ENCODE measurements around the gene PCCB. TPM values are rescaled to one million over a fixed set of nuclear protein-coding genes. Genes with fewer than 3 reads are reported as not detected.

The PCCB gene
- polyA plus RNA-seq, 2 donors = 16.3 to 30.2 TPM

- 80 to 86% methylated on average over 4 of the region's 4 CpGs for WGBS, 2 donors
- H3K36me3 ChIP-seq (ENCODE audit: control insufficient read depth in 2 of 2, insufficient read depth in 2 of 2, low read length in 1 of 2) = no peaks in the 10 kb centered on the region
- H3K27ac ChIP-seq (ENCODE audit: low read depth in 2 of 2, low read length in 1 of 2) = no peak overlapping the region
- H3K4me1 ChIP-seq (ENCODE audit: control insufficient read depth in 2 of 2, insufficient read depth in 2 of 2, low read length in 1 of 2) = no peaks in the 10 kb centered on the region
- H3K4me3 ChIP-seq (ENCODE audit: low read depth in 1 of 2, low read length in 2 of 2) = no peak overlapping the region
- H3K27me3 ChIP-seq (ENCODE audit: control insufficient read depth in 1 of 2, insufficient read depth in 2 of 2, low read length in 2 of 2) = no peaks in the 10 kb centered on the region
- H3K9me3 ChIP-seq (ENCODE audit: control insufficient read depth in 2 of 2, insufficient read depth in 1 of 2, low read depth in 1 of 2, low read length in 1 of 2) = no peaks in the 10 kb centered on the region
These were observed 12.0 kb upstream of the PCCB start for GRCh38 chr3:136237961-136238649.

DNA sequence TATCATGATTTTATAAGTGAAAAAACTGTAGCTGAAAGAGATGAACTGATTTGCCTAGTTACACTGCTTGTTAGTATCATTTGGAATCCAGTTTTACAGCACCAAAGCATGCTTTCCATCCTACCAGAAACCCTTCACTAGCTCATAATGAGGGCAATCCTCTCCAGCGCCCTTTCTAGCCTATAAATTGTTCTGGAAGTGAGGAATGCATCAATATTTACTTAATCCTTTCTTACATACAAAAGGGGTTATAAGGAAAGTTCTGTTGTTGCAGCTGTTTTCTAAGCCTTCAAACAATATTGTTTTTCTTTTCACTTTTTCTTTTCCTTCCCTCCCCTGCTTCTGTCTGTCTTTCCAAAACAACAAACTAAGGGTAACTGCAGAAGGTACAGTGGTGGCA lies 11.0 kb upstream of the PCCB start:
- Histone ChIP-seq H3K9me3 (ENCODE audit: control insufficient read depth in 2 of 2, insufficient read depth in 1 of 2, low read depth in 1 of 2, low read length in 1 of 2) (no peaks in the 10 kb centered on the region), H3K27ac (ENCODE audit: low read depth in 2 of 2, low read length in 1 of 2) (no peak overlapping the region), H3K36me3 (ENCODE audit: control insufficient read depth in 2 of 2, insufficient read depth in 2 of 2, low read length in 1 of 2) (no peaks in the 10 kb centered on the region), H3K27me3 (ENCODE audit: control insufficient read depth in 1 of 2, insufficient read depth in 2 of 2, low read length in 2 of 2) (no peaks in the 10 kb centered on the region), H3K4me3 (ENCODE audit: low read depth in 1 of 2, low read length in 2 of 2) (no peak overlapping the region), H3K4me1 (ENCODE audit: control insufficient read depth in 2 of 2, insufficient read depth in 2 of 2, low read length in 1 of 2) (no peaks in the 10 kb centered on the region)
- WGBS, 2 donors = 41 to 47% methylated on average over 1 of the region's 1 CpG

- Histone ChIP-seq H3K27me3 (ENCODE audit: control insufficient read depth in 1 of 2, insufficient read depth in 2 of 2, low read length in 2 of 2) (no peaks in the 10 kb centered on the region), H3K4me1 (ENCODE audit: control insufficient read depth in 2 of 2, insufficient read depth in 2 of 2, low read length in 1 of 2) (no peaks in the 10 kb centered on the region), H3K27ac (ENCODE audit: low read depth in 2 of 2, low read length in 1 of 2) (no peak overlapping the region), H3K36me3 (ENCODE audit: control insufficient read depth in 2 of 2, insufficient read depth in 2 of 2, low read length in 1 of 2) (no peaks in the 10 kb centered on the region), H3K9me3 (ENCODE audit: control insufficient read depth in 2 of 2, insufficient read depth in 1 of 2, low read depth in 1 of 2, low read length in 1 of 2) (no peaks in the 10 kb centered on the region), H3K4me3 (ENCODE audit: low read depth in 1 of 2, low read length in 2 of 2) (no peak overlapping the region)
- 61 to 67% methylated on average over 3 of the region's 3 CpGs for WGBS, 2 donors
These were observed 4.4 kb upstream of the PCCB start for GRCh38 chr3:136245691-136246090.

DNA sequence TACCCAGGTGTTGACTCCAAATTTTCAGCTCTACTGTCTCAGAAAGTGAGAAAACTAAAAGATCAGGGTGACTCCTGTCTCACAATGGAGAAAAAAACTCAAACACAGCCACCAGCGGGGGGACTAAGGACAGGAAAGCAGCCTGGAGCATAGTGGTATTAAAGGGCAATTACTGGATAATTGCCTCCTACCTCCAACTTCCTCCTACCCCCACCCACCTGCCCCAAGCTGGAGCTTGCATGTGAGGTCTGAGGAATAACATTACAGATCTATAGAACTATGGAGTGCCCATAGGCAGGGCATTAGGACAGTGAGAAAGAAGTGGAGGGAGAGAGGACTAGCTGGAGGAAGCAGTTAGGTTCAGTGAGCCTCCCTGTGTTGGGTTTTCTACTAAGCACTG lies 2.7 kb upstream of the PCCB start:
- Histone ChIP-seq H3K27ac (ENCODE audit: low read depth in 2 of 2, low read length in 1 of 2) (no peak overlapping the region), H3K4me3 (ENCODE audit: low read depth in 1 of 2, low read length in 2 of 2) (no peak overlapping the region), H3K27me3 (ENCODE audit: control insufficient read depth in 1 of 2, insufficient read depth in 2 of 2, low read length in 2 of 2) (no peaks in the 10 kb centered on the region), H3K9me3 (ENCODE audit: control insufficient read depth in 2 of 2, insufficient read depth in 1 of 2, low read depth in 1 of 2, low read length in 1 of 2) (no peaks in the 10 kb centered on the region), H3K4me1 (ENCODE audit: control insufficient read depth in 2 of 2, insufficient read depth in 2 of 2, low read length in 1 of 2) (peaks cover 0 to 4% of the 10 kb centered on the region in 2 donors), H3K36me3 (ENCODE audit: control insufficient read depth in 2 of 2, insufficient read depth in 2 of 2, low read length in 1 of 2) (no peaks in the 10 kb centered on the region)
- WGBS, 2 donors = 64 to 70% methylated on average over 1 of the region's 1 CpG

- no peak overlapping the region for H3K27ac ChIP-seq (ENCODE audit: low read depth in 2 of 2, low read length in 1 of 2)
- WGBS, 2 donors = 89 to 90% methylated on average over 4 of the region's 4 CpGs
- H3K9me3 ChIP-seq (ENCODE audit: control insufficient read depth in 2 of 2, insufficient read depth in 1 of 2, low read depth in 1 of 2, low read length in 1 of 2) = no peaks in the 10 kb centered on the region
- H3K27me3 ChIP-seq (ENCODE audit: control insufficient read depth in 1 of 2, insufficient read depth in 2 of 2, low read length in 2 of 2) = no peaks in the 10 kb centered on the region
- no peak overlapping the region for H3K4me3 ChIP-seq (ENCODE audit: low read depth in 1 of 2, low read length in 2 of 2)
- peaks cover 0 to 4% of the 10 kb centered on the region in 2 donors for H3K4me1 ChIP-seq (ENCODE audit: control insufficient read depth in 2 of 2, insufficient read depth in 2 of 2, low read length in 1 of 2)
- H3K36me3 ChIP-seq (ENCODE audit: control insufficient read depth in 2 of 2, insufficient read depth in 2 of 2, low read length in 1 of 2) = no peaks in the 10 kb centered on the region
These were observed 2.1 kb upstream of the PCCB start for GRCh38 chr3:136247855-136248590.

DNA sequence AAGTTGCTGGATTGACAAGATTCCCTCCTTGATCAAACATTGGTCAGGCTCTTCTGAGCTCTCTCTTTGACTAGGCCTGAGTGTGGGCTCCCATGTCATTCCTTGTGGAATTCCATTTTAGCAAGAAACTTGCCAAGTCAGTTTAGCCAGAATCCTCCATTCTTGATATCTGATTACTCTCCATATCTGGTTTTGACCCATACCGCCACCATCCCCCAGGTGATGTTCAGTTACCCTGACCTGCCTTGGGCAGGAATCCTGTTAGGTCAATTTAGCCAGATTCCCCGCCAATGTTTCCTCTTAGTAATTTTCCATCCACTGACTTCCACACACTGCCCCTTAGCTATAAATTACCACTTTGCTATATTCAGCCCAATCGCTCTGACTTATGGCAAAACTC lies 1.0 kb upstream of the PCCB start:
- H3K4me3 ChIP-seq (ENCODE audit: low read depth in 1 of 2, low read length in 2 of 2) = no peak overlapping the region
- H3K36me3 ChIP-seq (ENCODE audit: control insufficient read depth in 2 of 2, insufficient read depth in 2 of 2, low read length in 1 of 2) = no peaks in the 10 kb centered on the region
- H3K4me1 ChIP-seq (ENCODE audit: control insufficient read depth in 2 of 2, insufficient read depth in 2 of 2, low read length in 1 of 2) = peaks cover 0 to 4% of the 10 kb centered on the region in 2 donors
- 96% methylated on average over 3 of the region's 3 CpGs for WGBS, 2 donors
- H3K27me3 ChIP-seq (ENCODE audit: control insufficient read depth in 1 of 2, insufficient read depth in 2 of 2, low read length in 2 of 2) = no peaks in the 10 kb centered on the region
- no peak overlapping the region for H3K27ac ChIP-seq (ENCODE audit: low read depth in 2 of 2, low read length in 1 of 2)
- H3K9me3 ChIP-seq (ENCODE audit: control insufficient read depth in 2 of 2, insufficient read depth in 1 of 2, low read depth in 1 of 2, low read length in 1 of 2) = no peaks in the 10 kb centered on the region

GRCh38 chr3:136249593-136249992 lies 547 bp upstream of the PCCB start:
- H3K9me3 ChIP-seq (ENCODE audit: control insufficient read depth in 2 of 2, insufficient read depth in 1 of 2, low read depth in 1 of 2, low read length in 1 of 2) = no peaks in the 10 kb centered on the region
- 83 to 88% methylated on average over 6 of the region's 6 CpGs for WGBS, 2 donors
- no peaks in the 10 kb centered on the region for H3K36me3 ChIP-seq (ENCODE audit: control insufficient read depth in 2 of 2, insufficient read depth in 2 of 2, low read length in 1 of 2)

GRCh38 chr3:136250903-136251460 lies 842 bp downstream of the PCCB start:
- Histone ChIP-seq H3K27ac (ENCODE audit: low read depth in 2 of 2, low read length in 1 of 2) (peak overlapping the region; percentile 72 to 97), H3K4me1 (ENCODE audit: control insufficient read depth in 2 of 2, insufficient read depth in 2 of 2, low read length in 1 of 2) (peaks cover 0 to 4% of the 10 kb centered on the region in 2 donors), H3K27me3 (ENCODE audit: control insufficient read depth in 1 of 2, insufficient read depth in 2 of 2, low read length in 2 of 2) (no peaks in the 10 kb centered on the region), H3K4me3 (ENCODE audit: low read depth in 1 of 2, low read length in 2 of 2) (peak overlapping the region; percentile 72 to 91), H3K9me3 (ENCODE audit: control insufficient read depth in 2 of 2, insufficient read depth in 1 of 2, low read depth in 1 of 2, low read length in 1 of 2) (no peaks in the 10 kb centered on the region), H3K36me3 (ENCODE audit: control insufficient read depth in 2 of 2, insufficient read depth in 2 of 2, low read length in 1 of 2) (peaks cover 0 to 3% of the 10 kb centered on the region in 2 donors)
- WGBS, 2 donors = 9 to 12% methylated on average over 18 of the region's 18 CpGs

More at GRCh38 chr3:136249593-136249992, 547 bp upstream of the PCCB start:
- H3K4me1 ChIP-seq (ENCODE audit: control insufficient read depth in 2 of 2, insufficient read depth in 2 of 2, low read length in 1 of 2) = peaks cover 0 to 4% of the 10 kb centered on the region in 2 donors
- peak overlapping the region in 1 of 2 donors; percentile 97 for H3K27ac ChIP-seq (ENCODE audit: low read depth in 2 of 2, low read length in 1 of 2)
- H3K27me3 ChIP-seq (ENCODE audit: control insufficient read depth in 1 of 2, insufficient read depth in 2 of 2, low read length in 2 of 2) = no peaks in the 10 kb centered on the region
- peak overlapping the region; percentile 72 to 91 for H3K4me3 ChIP-seq (ENCODE audit: low read depth in 1 of 2, low read length in 2 of 2)

DNA sequence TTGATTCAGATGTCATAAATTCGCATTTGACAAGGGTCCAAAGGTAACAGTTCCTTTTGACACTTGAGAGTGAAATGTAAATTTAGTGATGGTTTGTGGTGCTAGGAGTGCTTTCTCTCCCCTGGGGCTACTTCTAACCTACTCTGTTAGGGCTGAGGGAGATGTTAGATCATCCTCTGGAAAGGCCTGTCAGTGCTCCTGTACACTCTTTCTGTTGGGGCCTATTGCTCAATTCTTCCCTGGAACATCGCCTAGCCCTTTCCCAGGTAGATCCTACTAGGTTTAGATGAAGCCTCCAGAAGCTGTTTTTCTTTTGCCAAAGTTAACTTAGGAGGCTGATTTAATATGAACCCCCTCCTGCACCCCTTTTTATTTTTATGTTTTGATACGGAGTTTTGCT lies 1.4 kb downstream of the PCCB start:
- Histone ChIP-seq H3K4me1 (ENCODE audit: control insufficient read depth in 2 of 2, insufficient read depth in 2 of 2, low read length in 1 of 2) (peaks cover 0 to 4% of the 10 kb centered on the region in 2 donors), H3K9me3 (ENCODE audit: control insufficient read depth in 2 of 2, insufficient read depth in 1 of 2, low read depth in 1 of 2, low read length in 1 of 2) (no peaks in the 10 kb centered on the region), H3K27ac (ENCODE audit: low read depth in 2 of 2, low read length in 1 of 2) (no peak overlapping the region), H3K4me3 (ENCODE audit: low read depth in 1 of 2, low read length in 2 of 2) (peak overlapping the region in 1 of 2 donors; percentile 72), H3K27me3 (ENCODE audit: control insufficient read depth in 1 of 2, insufficient read depth in 2 of 2, low read length in 2 of 2) (no peaks in the 10 kb centered on the region), H3K36me3 (ENCODE audit: control insufficient read depth in 2 of 2, insufficient read depth in 2 of 2, low read length in 1 of 2) (peaks cover 0 to 6% of the 10 kb centered on the region in 2 donors)
- 72 to 79% methylated on average over 3 of the region's 3 CpGs for WGBS, 2 donors

Measured in esophagus (tissue), 2 donors.